Islet of Langerhans (tissue), 1 donor: ENCODE results near the gene GCNT1.
"Not testable (repeated sequence)": the region's sequence is repeated elsewhere in the genome, so short reads cannot be mapped to it uniquely, and the experiment has no call there.

Source experiments
- FAIRE-seq: peaks from one replicate; lab custom pipeline; 2011; peaks lifted over from hg19 to GRCh38; lab: Jason Lieb, UNC

The GCNT1 gene

GRCh38 chr9:76444322-76444929 lies 14.6 kb upstream of the GCNT1 start:
- FAIRE-seq: no peak

- no peak for FAIRE-seq
Measured at GRCh38 chr9:76445976-76446375, 13.0 kb upstream of the GCNT1 start.

GRCh38 chr9:76448501-76448900 lies 10.5 kb upstream of the GCNT1 start:
- FAIRE-seq: no peak

- FAIRE-seq: no peak
Measured at GRCh38 chr9:76451234-76451633, 7.7 kb upstream of the GCNT1 start.

GRCh38 chr9:76452839-76453238 lies 6.1 kb upstream of the GCNT1 start:
- FAIRE-seq: no peak

GRCh38 chr9:76453785-76454184 lies 5.2 kb upstream of the GCNT1 start:
- no peak for FAIRE-seq

GRCh38 chr9:76454311-76454710 lies 4.7 kb upstream of the GCNT1 start:
- FAIRE-seq: no peak

GRCh38 chr9:76456202-76456926 lies 2.6 kb upstream of the GCNT1 start:
- peak; percentile 47 for FAIRE-seq

- FAIRE-seq: no peak
Measured at GRCh38 chr9:76459694-76460635, 983 bp downstream of the GCNT1 start.

GRCh38 chr9:76462126-76462525 lies 3.1 kb downstream of the GCNT1 start:
- no peak for FAIRE-seq

GRCh38 chr9:76463211-76463610 lies 4.2 kb downstream of the GCNT1 start:
- no peak for FAIRE-seq

GRCh38 chr9:76464706-76465105 lies 5.7 kb downstream of the GCNT1 start:
- FAIRE-seq: no peak

- FAIRE-seq: no peak
Measured at GRCh38 chr9:76465442-76466298, 6.7 kb downstream of the GCNT1 start.

- no peak for FAIRE-seq
Measured at GRCh38 chr9:76466299-76466605, 7.3 kb downstream of the GCNT1 start.

- FAIRE-seq: no peak
Measured at GRCh38 chr9:76474419-76474818, 15.4 kb downstream of the GCNT1 start.

- FAIRE-seq: no peak
Measured at GRCh38 chr9:76475686-76476085, 16.7 kb downstream of the GCNT1 start.

- not testable (repeated sequence) for FAIRE-seq
Measured at GRCh38 chr9:76477818-76478217, 18.8 kb downstream of the GCNT1 start.

- FAIRE-seq: no peak
Measured at GRCh38 chr9:76478226-76478625, 19.2 kb downstream of the GCNT1 start.

- FAIRE-seq: not testable (repeated sequence)
Measured at GRCh38 chr9:76479337-76479736, 20.4 kb downstream of the GCNT1 start.

- no peak for FAIRE-seq
Measured at GRCh38 chr9:76486151-76486550, 27.2 kb downstream of the GCNT1 start.

- no peak for FAIRE-seq
Measured at GRCh38 chr9:76490249-76490990, 31.4 kb downstream of the GCNT1 start.
